ENCODE data around the gene ADM2. TPM values are rescaled to one million over a fixed set of nuclear protein-coding genes. Genes with fewer than 3 reads are reported as not detected.

ADM2 gene
- total RNA-seq, 1 donor from 2014 or later, result 1.7 TPM

DNA sequence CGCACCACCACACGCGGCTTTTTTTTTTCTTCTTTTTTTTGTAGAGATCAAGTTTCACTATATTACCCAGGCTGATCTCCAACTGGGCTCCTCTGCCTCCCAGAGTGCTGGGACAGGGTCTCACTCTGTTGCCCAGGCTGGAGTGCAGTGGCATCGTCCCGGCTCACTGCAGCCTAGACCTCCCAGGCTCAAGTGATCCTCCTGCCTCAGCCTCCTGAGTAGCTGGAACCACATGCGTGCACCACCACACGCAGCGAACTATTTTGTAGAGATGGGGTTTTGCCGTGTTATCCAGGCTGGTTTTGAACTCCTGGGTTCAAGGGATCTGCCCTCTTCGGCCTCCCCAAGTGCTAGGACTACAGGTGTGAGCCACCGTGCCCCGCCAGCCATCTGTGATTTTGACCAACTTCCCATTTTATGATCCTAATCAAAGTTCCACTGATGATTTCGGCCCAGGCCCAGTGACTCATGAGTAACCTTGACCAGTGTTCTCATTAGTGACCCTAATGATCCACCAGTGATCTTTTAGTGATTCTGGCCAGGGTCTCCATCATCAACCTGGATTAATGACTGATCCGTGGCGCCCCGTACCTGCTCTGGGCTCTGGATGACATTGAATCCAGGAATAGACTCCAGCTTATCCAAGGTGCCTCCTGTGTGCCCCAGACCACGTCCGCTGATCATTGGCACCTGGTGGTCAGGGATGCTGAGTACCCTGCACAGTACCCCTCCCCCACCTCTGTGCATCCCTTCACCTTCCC is 46.8 kb downstream of the ADM2 start:
- peaks cover 6% of the 10 kb centered on the region for H3K36me3 Mint-ChIP-seq (ENCODE audit: low read depth)
- H3K4me1 Mint-ChIP-seq, result peaks cover 23% of the 10 kb centered on the region
- no peak for DNase-seq (ENCODE audit: low read depth, low spot score)
- H3K9me3 Mint-ChIP-seq, result no peaks in the 10 kb centered on the region
- no peak overlapping the region for H3K27ac Mint-ChIP-seq (ENCODE audit: unreplicated experiment)
- H3K27me3 Mint-ChIP-seq (ENCODE audit: low read depth), result peaks cover 65% of the 10 kb centered on the region
- TF ChIP-seq, protein P1, sequence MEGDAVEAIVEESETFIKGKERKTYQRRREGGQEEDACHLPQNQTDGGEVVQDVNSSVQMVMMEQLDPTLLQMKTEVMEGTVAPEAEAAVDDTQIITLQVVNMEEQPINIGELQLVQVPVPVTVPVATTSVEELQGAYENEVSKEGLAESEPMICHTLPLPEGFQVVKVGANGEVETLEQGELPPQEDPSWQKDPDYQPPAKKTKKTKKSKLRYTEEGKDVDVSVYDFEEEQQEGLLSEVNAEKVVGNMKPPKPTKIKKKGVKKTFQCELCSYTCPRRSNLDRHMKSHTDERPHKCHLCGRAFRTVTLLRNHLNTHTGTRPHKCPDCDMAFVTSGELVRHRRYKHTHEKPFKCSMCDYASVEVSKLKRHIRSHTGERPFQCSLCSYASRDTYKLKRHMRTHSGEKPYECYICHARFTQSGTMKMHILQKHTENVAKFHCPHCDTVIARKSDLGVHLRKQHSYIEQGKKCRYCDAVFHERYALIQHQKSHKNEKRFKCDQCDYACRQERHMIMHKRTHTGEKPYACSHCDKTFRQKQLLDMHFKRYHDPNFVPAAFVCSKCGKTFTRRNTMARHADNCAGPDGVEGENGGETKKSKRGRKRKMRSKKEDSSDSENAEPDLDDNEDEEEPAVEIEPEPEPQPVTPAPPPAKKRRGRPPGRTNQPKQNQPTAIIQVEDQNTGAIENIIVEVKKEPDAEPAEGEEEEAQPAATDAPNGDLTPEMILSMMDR (conservative IDR thresholded peaks at IDR 0.05), result no peak
- H3K4me3 Mint-ChIP-seq, result peak overlapping the region; percentile 85

DNA sequence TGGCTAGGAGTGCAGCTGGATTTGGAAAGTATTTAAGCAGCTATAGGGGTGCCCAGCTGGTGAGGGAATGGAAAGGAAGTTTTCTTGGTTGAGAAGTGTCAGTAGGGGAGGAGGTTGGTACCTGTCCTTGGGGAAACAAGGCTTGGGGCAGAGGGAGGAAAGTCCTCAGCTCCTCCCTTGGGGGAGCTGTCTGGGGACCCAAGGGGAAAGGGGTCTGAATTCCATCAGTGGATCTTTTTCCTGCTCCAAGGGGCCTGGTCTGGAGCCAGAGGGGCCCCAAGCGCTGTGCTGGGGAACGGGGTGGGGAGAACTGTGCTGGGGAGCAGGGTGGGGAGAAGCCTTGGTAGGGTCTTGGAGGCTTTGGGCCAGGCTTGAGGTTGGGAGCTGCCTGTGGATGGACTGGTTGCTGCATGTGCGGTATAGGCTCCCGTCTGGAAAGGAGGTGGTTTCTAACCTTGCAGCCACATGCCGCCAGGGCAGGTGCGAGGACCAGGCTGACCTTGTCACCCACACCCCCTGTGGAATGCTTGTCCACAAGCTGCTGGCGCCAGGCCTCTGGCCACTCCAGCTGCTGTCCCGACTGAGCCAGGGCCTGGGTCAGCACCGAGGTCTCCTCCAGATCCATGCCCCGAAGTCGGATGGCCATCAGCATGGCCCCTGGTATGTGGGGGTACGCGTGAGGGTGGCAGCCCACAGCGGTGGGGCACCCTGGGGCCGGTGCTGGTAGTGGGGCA is 47.5 kb downstream of the ADM2 start:
- Mint-ChIP-seq H3K27ac (ENCODE audit: unreplicated experiment) (no peak overlapping the region), H3K36me3 (ENCODE audit: low read depth) (peaks cover 6% of the 10 kb centered on the region), H3K27me3 (ENCODE audit: low read depth) (peaks cover 72% of the 10 kb centered on the region), H3K9me3 (no peaks in the 10 kb centered on the region), H3K4me3 (peak overlapping the region; percentile 85), H3K4me1 (peaks cover 27% of the 10 kb centered on the region)
- no peak for DNase-seq (ENCODE audit: low read depth, low spot score)
- TF ChIP-seq, protein P1 (conservative IDR thresholded peaks at IDR 0.05), result no peak

DNA sequence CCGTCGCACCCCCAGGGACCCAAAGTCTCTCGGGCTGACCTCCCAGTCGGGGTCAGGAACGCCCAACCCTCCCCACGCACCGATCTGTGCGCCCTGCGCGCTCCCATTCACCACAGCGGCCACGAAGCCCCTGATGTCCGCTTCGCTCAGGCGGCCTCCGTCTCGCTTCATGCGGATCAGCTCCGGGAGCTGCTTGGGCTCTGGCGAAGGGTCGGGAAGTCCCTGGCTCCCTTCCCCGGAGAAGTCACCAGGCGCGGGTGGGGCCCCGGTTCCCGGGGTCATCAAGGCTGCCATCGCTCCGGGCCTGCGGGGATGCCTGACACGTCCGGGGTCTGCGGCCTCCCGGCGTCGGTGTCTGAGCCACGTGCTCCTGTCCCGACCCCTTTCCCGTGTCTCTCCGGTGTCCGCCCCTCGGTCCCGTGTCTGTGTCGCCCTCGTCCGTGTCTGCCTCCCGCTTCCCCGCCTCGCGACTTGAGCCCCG is 48.1 kb downstream of the ADM2 start:
- H3K27me3 Mint-ChIP-seq (ENCODE audit: low read depth), result peaks cover 78% of the 10 kb centered on the region
- no peaks in the 10 kb centered on the region for H3K9me3 Mint-ChIP-seq
- H3K4me1 Mint-ChIP-seq, result peaks cover 31% of the 10 kb centered on the region
- TF ChIP-seq, protein P1 (conservative IDR thresholded peaks at IDR 0.05), result no peak
- no peak overlapping the region for H3K27ac Mint-ChIP-seq (ENCODE audit: unreplicated experiment)
- peaks cover 6% of the 10 kb centered on the region for H3K36me3 Mint-ChIP-seq (ENCODE audit: low read depth)
- peak overlapping the region; percentile 31 for H3K4me3 Mint-ChIP-seq
- DNase-seq (ENCODE audit: low read depth, low spot score), result no peak

DNA sequence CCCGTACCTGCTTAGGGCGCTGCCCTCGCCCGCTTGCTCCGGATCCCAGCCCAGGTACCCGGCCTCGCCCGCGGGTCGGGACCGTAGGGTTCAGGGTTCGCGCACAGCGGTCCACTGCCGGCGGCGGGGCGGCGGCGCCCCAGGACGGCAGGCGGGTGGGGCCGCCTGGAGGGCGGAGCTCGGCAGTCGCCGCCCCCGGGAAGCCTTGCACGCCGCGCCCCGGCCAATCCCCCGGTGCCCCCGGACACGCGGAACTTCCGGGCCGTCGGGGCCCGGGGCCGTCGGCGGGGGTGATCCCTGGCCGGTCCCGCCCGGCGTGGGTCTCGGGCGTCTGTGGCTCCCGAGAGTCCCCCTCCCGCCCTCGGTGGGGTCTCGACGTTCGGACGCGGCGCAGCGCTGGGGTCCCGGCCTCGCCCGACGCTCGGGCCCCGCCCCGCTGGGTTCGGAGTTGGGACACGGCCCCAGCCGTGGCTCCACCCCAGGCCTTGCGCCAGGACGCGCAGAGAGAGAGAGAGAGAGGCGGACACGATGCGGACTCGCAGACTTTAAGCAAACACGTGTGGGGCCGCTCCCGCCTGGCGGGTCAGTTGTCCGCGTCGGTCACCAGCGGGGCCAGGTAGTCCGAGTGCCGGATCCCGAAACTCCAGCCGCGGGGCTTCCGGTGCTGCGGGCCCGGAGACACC is 48.7 kb downstream of the ADM2 start, which contains the start of gene TYMP:
Gene TYMP (minus strand): TSS at position 116 of the 683 bp plus-strand sequence. CDS start 303 bp downstream, outside the sequence.
- Mint-ChIP-seq H3K4me1 (peaks cover 29% of the 10 kb centered on the region), H3K9me3 (no peaks in the 10 kb centered on the region), H3K27ac (ENCODE audit: unreplicated experiment) (no peak within 1 kb of the TSS), H3K4me3 (peak within 1 kb of the TSS; percentile 85), H3K27me3 (ENCODE audit: low read depth) (peaks cover 76% of the 10 kb centered on the region), H3K36me3 (ENCODE audit: low read depth) (peaks cover 3% of the 10 kb centered on the region)
- TF ChIP-seq, protein P1 (conservative IDR thresholded peaks at IDR 0.05), result no peak
- no peak for DNase-seq (ENCODE audit: low read depth, low spot score)

DNA sequence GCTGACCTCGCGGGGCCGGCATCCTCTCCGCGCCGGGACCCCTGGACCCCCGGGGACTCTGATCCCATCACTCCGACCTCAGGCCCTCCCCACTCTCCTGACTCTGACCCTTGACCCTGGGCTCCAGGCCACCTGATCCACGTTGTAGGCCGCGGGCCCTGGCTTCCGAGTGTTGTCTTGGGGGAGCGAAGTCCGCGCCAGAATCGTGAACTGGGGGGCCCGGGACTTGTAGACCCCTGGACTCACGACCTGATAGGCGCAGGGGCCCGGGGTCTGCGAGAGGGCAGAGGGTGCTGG is 49.2 kb downstream of the ADM2 start:
- peaks cover 3% of the 10 kb centered on the region for H3K36me3 Mint-ChIP-seq (ENCODE audit: low read depth)
- H3K27me3 Mint-ChIP-seq (ENCODE audit: low read depth), result peaks cover 76% of the 10 kb centered on the region
- peak overlapping the region; percentile 59 for H3K4me3 Mint-ChIP-seq

More for the DNA sequence above, 49.2 kb downstream of the ADM2 start:
- TF ChIP-seq, protein P1 (conservative IDR thresholded peaks at IDR 0.05), result no peak
- no peak for DNase-seq (ENCODE audit: low read depth, low spot score)
- Mint-ChIP-seq H3K9me3 (no peaks in the 10 kb centered on the region), H3K27ac (ENCODE audit: unreplicated experiment) (no peak overlapping the region), H3K4me1 (peaks cover 29% of the 10 kb centered on the region)

Data from neural crest cell (in vitro differentiated cells).